KMS-11 (cell line): Measurements from ENCODE around the gene EIF5B.

Experiments
- H2AFZ ChIP-seq: fragments of 200-600 bp; sonication (generic); 2 replicates; pipeline ENCODE4 v1.6.1; 2016; ENCODE audit warnings: antibody characterized with exemption, mixed run types, low read depth
- H3K27ac ChIP-seq: fragments of 200-600 bp; sonication (generic); 2 replicates; pipeline ENCODE4 v1.6.1; 2016; ENCODE audit warnings: mild to moderate bottlenecking, mixed run types
- H3K27me3 ChIP-seq: fragments of 200-600 bp; sonication (generic); 2 replicates; pipeline ENCODE4 v1.6.1; 2017; ENCODE audit warnings: mild to moderate bottlenecking, low read depth, mixed run types, moderate library complexity; ENCODE audit not compliant: insufficient read depth
- H3K36me3 ChIP-seq: fragments of 200-600 bp; sonication (generic); 2 replicates; pipeline ENCODE4 v1.6.1; 2017; ENCODE audit warnings: mild to moderate bottlenecking, mixed run types; ENCODE audit not compliant: insufficient read depth
- H3K4me1 ChIP-seq: fragments of 200-600 bp; sonication (generic); 2 replicates; pipeline ENCODE4 v1.6.1; 2016; ENCODE audit warnings: mild to moderate bottlenecking, low read depth, mixed run types; ENCODE audit not compliant: poor library complexity, severe bottlenecking
- H3K4me2 ChIP-seq: fragments of 200-600 bp; sonication (generic); 2 replicates; pipeline ENCODE4 v1.7.0; 2016; ENCODE audit warnings: mild to moderate bottlenecking, mixed run types
- H3K4me3 ChIP-seq: fragments of 200-600 bp; sonication (generic); IDR thresholded peaks from 2 replicates; pipeline ENCODE4 v1.6.1; 2017; ENCODE audit warnings: low read depth, low read length, mixed read lengths; ENCODE audit not compliant: insufficient read depth
- H3K79me2 ChIP-seq: fragments of 200-600 bp; sonication (generic); 2 replicates; pipeline ENCODE4 v1.6.1; 2016; ENCODE audit warnings: low read depth, mixed run types; ENCODE audit not compliant: insufficient read depth
- H3K9ac ChIP-seq: fragments of 200-600 bp; sonication (generic); 2 replicates; pipeline ENCODE4 v1.6.1; 2016; ENCODE audit warnings: mild to moderate bottlenecking, mixed run types
- H4K20me1 ChIP-seq: fragments of 200-600 bp; sonication (generic); 2 replicates; pipeline ENCODE4 v1.6.1; 2016; ENCODE audit warnings: mild to moderate bottlenecking, mixed run types; ENCODE audit not compliant: insufficient read depth
- TF ChIP-seq, protein P1 (sequence below): fragments of 200-600 bp; sonication (generic); conservative IDR thresholded peaks from 2 replicates; pipeline ENCODE4 v1.6.1; 2017; ENCODE audit warnings: low read depth, mild to moderate bottlenecking, antibody characterized with exemption, low read length, moderate library complexity, mixed read lengths

Gene EIF5B

DNA sequence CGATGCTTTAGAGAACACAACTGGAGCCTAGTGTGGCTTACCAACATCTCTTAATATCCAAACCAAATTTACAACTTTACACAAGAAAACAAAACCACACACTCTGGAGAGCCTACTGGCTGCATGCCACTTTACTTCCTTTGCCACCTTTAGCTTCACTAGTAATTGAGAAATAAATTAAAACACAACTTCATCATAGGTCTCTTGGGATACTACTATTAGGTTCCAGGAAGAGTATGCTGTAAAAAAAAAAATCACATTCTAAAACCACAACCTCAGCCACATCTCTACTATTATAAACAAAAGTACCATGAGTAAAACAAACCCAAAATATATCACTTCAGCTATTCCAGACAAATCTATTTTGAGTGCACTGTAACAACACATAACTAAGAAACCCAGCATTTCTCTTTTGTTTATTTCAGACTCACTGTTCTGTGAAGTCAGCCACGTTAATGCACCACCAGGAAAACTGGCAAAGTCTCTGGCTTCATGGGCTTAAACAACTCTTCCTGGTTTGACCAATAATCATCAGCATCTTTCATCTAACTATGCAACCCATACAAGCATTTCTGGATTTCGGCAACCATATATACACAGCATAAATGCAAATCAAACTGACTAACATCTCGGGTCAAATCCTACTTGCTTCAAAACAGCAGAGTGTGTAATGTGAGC is 93.6 kb downstream of the EIF5B start:
- Histone ChIP-seq H3K4me3 (no peak overlapping the region), H2AFZ (no peak overlapping the region), H3K79me2 (no peaks in the 10 kb centered on the region), H3K4me2 (no peak overlapping the region), H3K27me3 (no peaks in the 10 kb centered on the region), H3K27ac (no peak overlapping the region), H3K36me3 (peaks cover 5% of the 10 kb centered on the region; the same call in 1 of the 2 replicates), H4K20me1 (no peaks in the 10 kb centered on the region), H3K9ac (no peak overlapping the region), H3K4me1 (peaks cover 6% of the 10 kb centered on the region)
- TF ChIP-seq, protein P1, sequence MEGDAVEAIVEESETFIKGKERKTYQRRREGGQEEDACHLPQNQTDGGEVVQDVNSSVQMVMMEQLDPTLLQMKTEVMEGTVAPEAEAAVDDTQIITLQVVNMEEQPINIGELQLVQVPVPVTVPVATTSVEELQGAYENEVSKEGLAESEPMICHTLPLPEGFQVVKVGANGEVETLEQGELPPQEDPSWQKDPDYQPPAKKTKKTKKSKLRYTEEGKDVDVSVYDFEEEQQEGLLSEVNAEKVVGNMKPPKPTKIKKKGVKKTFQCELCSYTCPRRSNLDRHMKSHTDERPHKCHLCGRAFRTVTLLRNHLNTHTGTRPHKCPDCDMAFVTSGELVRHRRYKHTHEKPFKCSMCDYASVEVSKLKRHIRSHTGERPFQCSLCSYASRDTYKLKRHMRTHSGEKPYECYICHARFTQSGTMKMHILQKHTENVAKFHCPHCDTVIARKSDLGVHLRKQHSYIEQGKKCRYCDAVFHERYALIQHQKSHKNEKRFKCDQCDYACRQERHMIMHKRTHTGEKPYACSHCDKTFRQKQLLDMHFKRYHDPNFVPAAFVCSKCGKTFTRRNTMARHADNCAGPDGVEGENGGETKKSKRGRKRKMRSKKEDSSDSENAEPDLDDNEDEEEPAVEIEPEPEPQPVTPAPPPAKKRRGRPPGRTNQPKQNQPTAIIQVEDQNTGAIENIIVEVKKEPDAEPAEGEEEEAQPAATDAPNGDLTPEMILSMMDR, result no peak

DNA sequence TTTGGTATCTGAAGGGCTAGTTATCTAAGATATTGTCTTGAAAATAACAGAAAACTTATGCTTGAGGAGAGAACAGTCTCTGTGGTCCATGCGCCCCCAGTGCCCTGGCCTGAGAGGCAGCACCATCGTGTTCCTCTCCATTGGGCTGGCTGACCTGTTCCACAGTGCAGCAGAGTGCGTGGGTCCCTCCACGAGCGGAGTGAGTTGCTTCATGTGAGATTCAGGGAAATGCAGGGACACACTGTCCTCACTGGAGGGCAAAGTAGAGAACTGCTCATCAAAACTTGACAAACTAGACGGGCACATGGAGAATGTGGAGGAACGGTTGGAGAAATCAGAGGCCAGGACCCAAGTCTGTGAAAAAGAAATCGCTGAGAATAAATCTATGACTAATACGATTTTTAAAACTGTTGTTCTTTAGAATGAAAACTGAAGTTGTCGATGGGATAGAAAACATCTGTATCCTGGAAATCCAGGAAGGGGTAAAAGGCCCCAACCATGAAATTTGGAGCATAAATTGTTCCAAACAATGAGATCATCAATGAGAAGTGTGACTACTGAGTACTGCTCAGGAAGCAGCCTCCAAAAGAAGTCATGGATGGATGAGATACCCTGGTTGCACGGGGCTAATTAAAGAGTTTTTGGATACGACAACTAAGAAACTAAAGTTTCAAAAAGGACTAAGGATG is 94.5 kb downstream of the EIF5B start:
- Histone ChIP-seq H3K4me2 (no peak overlapping the region), H3K27me3 (no peaks in the 10 kb centered on the region), H4K20me1 (no peaks in the 10 kb centered on the region), H2AFZ (no peak overlapping the region), H3K4me3 (no peak overlapping the region), H3K4me1 (peaks cover 6% of the 10 kb centered on the region), H3K9ac (no peak overlapping the region), H3K27ac (no peak overlapping the region), H3K36me3 (peaks cover 5% of the 10 kb centered on the region; the same call in 1 of the 2 replicates), H3K79me2 (no peaks in the 10 kb centered on the region)
- TF ChIP-seq, protein P1, result no peak

DNA sequence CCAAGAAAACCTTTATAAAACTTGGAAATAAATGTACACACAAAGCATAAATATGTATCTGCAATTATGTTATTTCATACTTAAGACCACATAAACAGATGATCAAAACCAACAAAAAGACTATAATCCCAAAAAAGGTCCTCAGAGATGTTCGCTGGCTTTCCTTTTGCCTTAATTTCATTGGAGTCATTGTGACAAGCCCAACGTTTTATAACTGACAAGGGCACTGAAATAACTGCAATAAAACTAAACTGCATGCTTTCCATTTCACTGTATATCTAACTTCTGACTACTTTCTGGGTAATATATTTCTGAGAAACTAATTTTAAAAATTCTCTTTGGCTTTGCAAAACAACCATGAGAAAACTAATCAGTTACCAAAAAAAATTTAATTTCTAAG is 96.2 kb downstream of the EIF5B start:
- no peak overlapping the region for H3K4me3 ChIP-seq
- TF ChIP-seq, protein P1, result no peak

DNA sequence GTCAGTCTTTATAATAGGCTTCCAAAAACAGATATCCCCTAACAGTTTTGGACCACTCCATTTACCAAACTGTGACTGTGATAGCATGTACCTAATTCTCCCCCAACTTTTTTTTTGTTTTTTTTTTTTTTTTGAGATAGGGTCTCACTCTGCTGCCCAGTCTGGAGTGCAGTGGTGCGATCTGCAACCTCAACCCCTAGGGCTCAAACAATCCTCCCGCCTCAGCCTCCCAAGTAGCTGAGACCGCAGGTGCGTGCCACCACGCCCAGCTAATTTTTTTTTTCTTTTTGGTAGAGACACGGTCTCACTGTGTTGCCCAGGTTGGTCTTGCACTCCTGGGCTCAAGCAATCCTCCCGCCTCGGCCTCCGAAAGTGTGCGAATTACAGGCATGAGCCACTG is 99.7 kb downstream of the EIF5B start:
- Histone ChIP-seq H3K36me3 (peaks cover 6% of the 10 kb centered on the region; the same call in 1 of the 2 replicates), H3K79me2 (no peaks in the 10 kb centered on the region), H3K27me3 (no peaks in the 10 kb centered on the region), H3K4me2 (no peak overlapping the region), H3K27ac (no peak overlapping the region), H4K20me1 (no peaks in the 10 kb centered on the region), H3K4me1 (no peaks in the 10 kb centered on the region), H3K9ac (no peak overlapping the region), H3K4me3 (no peak overlapping the region), H2AFZ (no peak overlapping the region)
- TF ChIP-seq, protein P1, result no peak

More for the DNA sequence above, 96.2 kb downstream of the EIF5B start:
- H3K36me3 ChIP-seq, result peaks cover 3% of the 10 kb centered on the region; the same call in 1 of the 2 replicates
- H4K20me1 ChIP-seq, result no peaks in the 10 kb centered on the region
- no peaks in the 10 kb centered on the region for H3K27me3 ChIP-seq
- peaks cover 6% of the 10 kb centered on the region for H3K4me1 ChIP-seq
- H2AFZ ChIP-seq, result no peak overlapping the region
- no peak overlapping the region for H3K4me2 ChIP-seq
- H3K79me2 ChIP-seq, result no peaks in the 10 kb centered on the region
- H3K9ac ChIP-seq, result no peak overlapping the region
- H3K27ac ChIP-seq, result no peak overlapping the region
